Fibroblast of the aortic adventitia (primary cell): ENCODE data around the gene CIPC. TPM values are rescaled to one million over a fixed set of nuclear protein-coding genes. Genes with fewer than 3 reads are reported as not detected.

Experiments used
- DNase-seq: peaks from one replicate; pipeline ENCODE4 v3.0.0-alpha.2; 2010; ENCODE audit warnings: low read depth
- H3K4me3 ChIP-seq: 2 replicates; pipeline ENCODE4 v1.5.1; 2011; ENCODE audit warnings: low read depth, mild to moderate bottlenecking, control low read depth, low read length, moderate library complexity
- CTCF ChIP-seq: IDR thresholded peaks from 2 replicates; pipeline ENCODE4 v1.5.1; 2011; ENCODE audit warnings: mild to moderate bottlenecking, low read length, control low read depth, inconsistent platforms; ENCODE audit not compliant: insufficient read depth
- total RNA-seq: library from RNA; depleted of rRNA; stranded (reverse); fragments of >200 nt; gene quantifications from 2 replicates; pipeline ENCODE4 v1.2.3, GENCODE V29; 2012; ENCODE audit warnings: low replicate concordance

CIPC gene
- total RNA-seq, 1 donor, result 13.9 TPM

- DNase-seq, result no peak
- H3K4me3 ChIP-seq, result no peak overlapping the region
- no peak for TF ChIP-seq CTCF
Measured at GRCh38 chr14:77108753-77109152, 10.7 kb downstream of the CIPC start.

- no peak overlapping the region for H3K4me3 ChIP-seq
- DNase-seq, result no peak
- no peak for TF ChIP-seq CTCF
Measured at GRCh38 chr14:77109656-77110055, 11.6 kb downstream of the CIPC start.

GRCh38 chr14:77110286-77110685, 12.2 kb downstream of the CIPC start:
- no peak for DNase-seq
- TF ChIP-seq CTCF, result no peak
- H3K4me3 ChIP-seq, result no peak overlapping the region

- H3K4me3 ChIP-seq, result no peak overlapping the region
- peak; percentile 30 for DNase-seq
- no peak for TF ChIP-seq CTCF
Measured at GRCh38 chr14:77111021-77111420, 13.0 kb downstream of the CIPC start.

- no peak for DNase-seq
- no peak overlapping the region for H3K4me3 ChIP-seq
- no peak for TF ChIP-seq CTCF
Measured at GRCh38 chr14:77113644-77114043, 15.6 kb downstream of the CIPC start.

- DNase-seq, result no peak
- no peak for TF ChIP-seq CTCF
Measured at GRCh38 chr14:77114609-77115008, 16.6 kb downstream of the CIPC start.

GRCh38 chr14:77116172-77116817, 18.2 kb downstream of the CIPC start:
- no peak for TF ChIP-seq CTCF
- no peak overlapping the region for H3K4me3 ChIP-seq
- no peak for DNase-seq

More at GRCh38 chr14:77114609-77115008, 16.6 kb downstream of the CIPC start:
- no peak overlapping the region for H3K4me3 ChIP-seq
